Osteoblast (primary cell): ENCODE data around the gene STAT6. TPM values are rescaled to one million over a fixed set of nuclear protein-coding genes. Genes with fewer than 3 reads are reported as not detected.
"Not testable (repeated sequence)": the region's sequence is repeated elsewhere in the genome, so short reads cannot be mapped to it uniquely, and the experiment has no call there.

Experiments
- DNase-seq: peaks from one replicate; pipeline ENCODE4 v3.0.0; 2011; ENCODE audit warnings: low spot score, mixed read lengths; ENCODE audit not compliant: insufficient read length; ENCODE audit errors: missing footprints
- H2AFZ ChIP-seq: 2 replicates; pipeline ENCODE4 v1.6.0; 2011; ENCODE audit warnings: mild to moderate bottlenecking, low read length
- H3K27ac ChIP-seq: 2 replicates; pipeline ENCODE4 v1.5.1; 2011; ENCODE audit warnings: mild to moderate bottlenecking, low read depth, low read length, moderate library complexity
- H3K27me3 ChIP-seq: 2 replicates; pipeline ENCODE4 v1.6.0; 2012; ENCODE audit warnings: mild to moderate bottlenecking, control low read depth, inconsistent platforms, low read length, moderate library complexity; ENCODE audit not compliant: insufficient read depth
- H3K36me3 ChIP-seq: 2 replicates; pipeline ENCODE4 v1.5.1; 2011; ENCODE audit warnings: mild to moderate bottlenecking, low read length, control low read depth, moderate library complexity; ENCODE audit not compliant: insufficient read depth
- H3K4me1 ChIP-seq: 2 replicates; pipeline ENCODE4 v1.5.1; 2011; ENCODE audit warnings: mild to moderate bottlenecking, low read length, control low read depth, moderate library complexity; ENCODE audit not compliant: insufficient read depth
- H3K4me2 ChIP-seq: 2 replicates; pipeline ENCODE4 v1.6.0; 2011; ENCODE audit warnings: mild to moderate bottlenecking, low read length; ENCODE audit not compliant: insufficient read depth
- H3K4me3 ChIP-seq: fragments of 200-600 bp; sonication (generic); 3 replicates; pipeline ENCODE4 v1.5.1; 2012; ENCODE audit warnings: mild to moderate bottlenecking, low read length, inconsistent platforms; ENCODE audit not compliant: insufficient read depth
- H3K79me2 ChIP-seq: 2 replicates; pipeline ENCODE4 v1.6.0; 2012; ENCODE audit warnings: mild to moderate bottlenecking, low read length, control low read depth, inconsistent platforms; ENCODE audit not compliant: insufficient read depth
- H3K9me3 ChIP-seq: 2 replicates; pipeline ENCODE4 v1.5.1; 2011; ENCODE audit warnings: low read depth, low read length, control low read depth
- H4K20me1 ChIP-seq: 2 replicates; pipeline ENCODE4 v1.6.0; 2012; ENCODE audit warnings: mild to moderate bottlenecking, low read length, control low read depth; ENCODE audit not compliant: insufficient read depth
- total RNA-seq: library from RNA; depleted of rRNA; stranded (reverse); fragments of >200 nt; gene quantifications from 2 replicates; pipeline ENCODE4 v1.2.3, GENCODE V29; 2012
- TF ChIP-seq, protein P1 (sequence below): IDR thresholded peaks from 2 replicates; pipeline ENCODE4 v1.5.1; 2011; ENCODE audit warnings: mild to moderate bottlenecking, low read depth, low read length, moderate library complexity; ENCODE audit errors: extremely low read depth

STAT6 gene
- total RNA-seq, 1 donor, result 167 TPM

DNA sequence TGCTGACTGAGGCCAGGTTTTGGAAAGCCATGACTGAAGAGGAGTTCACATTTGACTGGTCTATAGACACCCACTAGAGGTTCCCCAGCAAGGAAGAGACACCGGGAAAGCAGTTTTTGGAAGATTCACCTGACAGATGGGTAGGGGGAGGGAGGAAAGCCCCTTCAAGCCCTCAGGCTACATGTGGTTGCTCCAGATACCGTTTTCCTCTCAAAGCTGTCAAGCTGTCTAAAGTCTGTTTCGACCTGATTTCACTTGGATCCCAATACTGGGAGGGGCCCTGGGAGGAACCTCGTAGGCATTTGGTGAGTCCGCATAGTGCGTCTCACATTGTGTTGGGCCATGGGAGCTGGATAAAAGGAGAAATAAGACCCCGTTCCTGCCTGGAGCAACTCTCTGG lies 15.4 kb upstream of the STAT6 start:
- H3K27me3 ChIP-seq, result no peaks in the 10 kb centered on the region
- H3K4me2 ChIP-seq, result no peak overlapping the region
- H3K27ac ChIP-seq, result no peak overlapping the region
- H3K36me3 ChIP-seq, result peaks cover 5% of the 10 kb centered on the region
- no peak overlapping the region for H3K4me3 ChIP-seq
- peaks cover 1% of the 10 kb centered on the region for H3K9me3 ChIP-seq
- peaks cover 25% of the 10 kb centered on the region for H3K4me1 ChIP-seq
- peaks cover 14% of the 10 kb centered on the region for H4K20me1 ChIP-seq
- TF ChIP-seq, protein P1, sequence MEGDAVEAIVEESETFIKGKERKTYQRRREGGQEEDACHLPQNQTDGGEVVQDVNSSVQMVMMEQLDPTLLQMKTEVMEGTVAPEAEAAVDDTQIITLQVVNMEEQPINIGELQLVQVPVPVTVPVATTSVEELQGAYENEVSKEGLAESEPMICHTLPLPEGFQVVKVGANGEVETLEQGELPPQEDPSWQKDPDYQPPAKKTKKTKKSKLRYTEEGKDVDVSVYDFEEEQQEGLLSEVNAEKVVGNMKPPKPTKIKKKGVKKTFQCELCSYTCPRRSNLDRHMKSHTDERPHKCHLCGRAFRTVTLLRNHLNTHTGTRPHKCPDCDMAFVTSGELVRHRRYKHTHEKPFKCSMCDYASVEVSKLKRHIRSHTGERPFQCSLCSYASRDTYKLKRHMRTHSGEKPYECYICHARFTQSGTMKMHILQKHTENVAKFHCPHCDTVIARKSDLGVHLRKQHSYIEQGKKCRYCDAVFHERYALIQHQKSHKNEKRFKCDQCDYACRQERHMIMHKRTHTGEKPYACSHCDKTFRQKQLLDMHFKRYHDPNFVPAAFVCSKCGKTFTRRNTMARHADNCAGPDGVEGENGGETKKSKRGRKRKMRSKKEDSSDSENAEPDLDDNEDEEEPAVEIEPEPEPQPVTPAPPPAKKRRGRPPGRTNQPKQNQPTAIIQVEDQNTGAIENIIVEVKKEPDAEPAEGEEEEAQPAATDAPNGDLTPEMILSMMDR, result no peak
- no peak for DNase-seq
- no peak overlapping the region for H2AFZ ChIP-seq
- peaks cover 31% of the 10 kb centered on the region for H3K79me2 ChIP-seq

DNA sequence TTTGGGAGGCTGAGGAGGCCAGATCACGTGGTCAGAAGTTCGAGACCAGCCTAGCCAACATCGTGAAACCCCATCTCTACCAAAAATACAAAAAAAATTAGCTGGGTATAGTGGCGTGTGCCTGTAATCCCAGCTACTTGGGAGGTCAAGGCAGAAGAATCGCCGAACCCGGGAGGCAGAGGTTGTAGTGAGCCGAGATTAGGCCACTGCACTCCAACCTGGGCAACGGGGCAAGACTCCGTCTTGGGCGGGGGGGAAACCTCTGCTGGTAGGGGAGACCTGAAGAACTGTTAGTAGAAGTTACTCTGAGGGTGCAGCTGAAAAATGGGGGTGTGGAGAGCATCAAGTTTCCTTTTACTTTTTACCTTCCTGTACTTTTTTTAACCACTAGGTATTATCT lies 14.9 kb upstream of the STAT6 start:
- Histone ChIP-seq H3K9me3 (peaks cover 1% of the 10 kb centered on the region), H3K27me3 (no peaks in the 10 kb centered on the region), H4K20me1 (peaks cover 10% of the 10 kb centered on the region), H3K4me2 (no peak overlapping the region), H3K79me2 (peaks cover 26% of the 10 kb centered on the region), H3K27ac (no peak overlapping the region), H3K4me3 (no peak overlapping the region), H3K4me1 (peaks cover 20% of the 10 kb centered on the region), H3K36me3 (peaks cover 2% of the 10 kb centered on the region), H2AFZ (no peak overlapping the region)
- TF ChIP-seq, protein P1, result no peak
- no peak for DNase-seq

DNA sequence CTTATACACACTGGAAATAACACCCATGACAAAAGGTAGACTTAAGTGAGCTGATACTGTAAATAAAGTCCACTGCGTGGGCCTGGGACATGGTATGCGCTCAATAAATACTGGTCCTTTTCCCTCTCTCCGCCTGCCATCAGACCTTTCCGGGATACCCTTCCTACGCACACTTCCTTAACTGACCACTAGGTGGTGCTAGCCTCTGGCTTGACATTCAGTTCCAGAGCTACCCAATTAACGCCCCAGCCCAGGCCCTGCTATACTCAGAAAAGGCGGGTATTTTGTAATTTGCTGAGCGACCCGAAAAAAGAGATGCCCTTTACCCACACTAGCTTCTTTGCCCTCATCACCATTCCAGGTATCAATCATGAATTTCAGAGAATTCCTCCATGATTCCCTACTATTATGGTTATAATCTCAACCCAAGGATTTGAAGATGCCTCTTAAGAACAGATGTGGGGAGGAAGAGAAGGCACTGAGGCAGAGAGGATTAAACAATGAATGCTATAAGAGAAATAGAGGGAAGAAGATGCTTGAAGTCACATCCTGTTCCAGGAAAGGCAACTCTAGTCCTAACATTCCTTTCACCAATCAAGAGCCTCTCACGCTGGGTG lies 13.2 kb upstream of the STAT6 start:
- H3K4me1 ChIP-seq, result peaks cover 14% of the 10 kb centered on the region
- H3K79me2 ChIP-seq, result peaks cover 9% of the 10 kb centered on the region
- no peaks in the 10 kb centered on the region for H3K36me3 ChIP-seq
- H3K27ac ChIP-seq, result no peak overlapping the region
- no peaks in the 10 kb centered on the region for H4K20me1 ChIP-seq
- peaks cover 1% of the 10 kb centered on the region for H3K9me3 ChIP-seq
- no peak overlapping the region for H3K4me3 ChIP-seq
- H3K27me3 ChIP-seq, result no peaks in the 10 kb centered on the region
- no peak overlapping the region for H2AFZ ChIP-seq
- no peak overlapping the region for H3K4me2 ChIP-seq
- TF ChIP-seq, protein P1, result peak; percentile 97
- DNase-seq, result peak; percentile 88

DNA sequence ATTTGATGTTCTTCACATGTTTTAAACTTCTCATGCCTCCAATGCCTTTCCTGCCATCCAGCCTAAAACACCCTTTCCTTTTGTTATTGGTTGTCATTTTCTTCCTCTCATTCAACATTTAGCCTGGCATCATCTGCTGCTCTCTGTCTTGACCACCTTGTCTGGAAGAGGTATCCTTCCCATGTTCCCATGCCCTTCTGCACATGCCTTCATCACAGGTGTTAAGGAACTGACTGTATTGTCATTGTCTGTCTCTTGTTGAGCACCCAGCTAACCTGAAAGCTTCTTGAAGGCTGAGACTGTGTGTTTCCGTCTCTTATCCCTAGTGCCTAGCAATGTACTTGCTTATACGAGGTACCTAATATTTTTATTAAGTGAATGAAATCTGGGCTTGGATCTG lies 12.7 kb upstream of the STAT6 start:
- no peaks in the 10 kb centered on the region for H3K27me3 ChIP-seq
- peaks cover 1% of the 10 kb centered on the region for H3K9me3 ChIP-seq
- H3K27ac ChIP-seq, result no peak overlapping the region
- no peak overlapping the region for H3K4me2 ChIP-seq
- peaks cover 20% of the 10 kb centered on the region for H3K4me1 ChIP-seq
- H2AFZ ChIP-seq, result no peak overlapping the region
- H3K36me3 ChIP-seq, result no peaks in the 10 kb centered on the region
- DNase-seq, result no peak
- H4K20me1 ChIP-seq, result no peaks in the 10 kb centered on the region
- TF ChIP-seq, protein P1, result no peak
- H3K4me3 ChIP-seq, result no peak overlapping the region
- peaks cover 4% of the 10 kb centered on the region for H3K79me2 ChIP-seq

DNA sequence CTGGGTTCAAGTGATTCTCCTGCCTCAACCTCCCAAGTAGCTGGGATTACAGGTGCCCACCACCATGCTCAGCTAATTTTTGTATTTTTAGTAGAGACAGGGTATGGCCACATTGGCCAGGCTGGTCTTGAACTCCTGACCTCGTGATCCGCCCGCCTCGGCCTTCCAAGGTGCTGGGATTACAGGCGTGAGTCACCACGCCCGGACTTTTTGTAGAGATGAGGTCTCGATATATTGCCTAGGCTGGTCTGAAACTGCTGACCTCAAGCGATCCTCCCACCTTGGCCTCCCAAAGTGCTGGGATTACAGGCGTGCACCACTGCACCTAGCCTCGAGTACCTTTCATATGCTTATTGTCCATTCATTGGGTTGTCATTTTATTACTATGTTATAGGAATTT lies 9.6 kb upstream of the STAT6 start:
- H3K4me3 ChIP-seq, H4K20me1 ChIP-seq, H3K4me2 ChIP-seq, H3K79me2 ChIP-seq, H3K9me3 ChIP-seq, H3K36me3 ChIP-seq, H3K27ac ChIP-seq, H3K27me3 ChIP-seq, H2AFZ ChIP-seq, DNase-seq: not testable (repeated sequence)
- peaks cover 17% of the 10 kb centered on the region for H3K4me1 ChIP-seq
